ENCODE results near the gene SLU7.

SLU7 gene

GRCh38 chr5:160450164-160450932 lies 31.5 kb upstream of the SLU7 start:
- Histone ChIP-seq H3K36me3 (ENCODE audit: insufficient read depth, low read length) (no peaks in the 10 kb centered on the region), H3K27ac (ENCODE audit: low read depth, low read length) (no peak overlapping the region), H3K4me3 (ENCODE audit: low read depth, low read length) (no peak overlapping the region), H2AFZ (ENCODE audit: low read length, unreplicated experiment) (no peak overlapping the region), H3K27me3 (ENCODE audit: insufficient read depth, low read length) (peaks cover 19% of the 10 kb centered on the region; the same call in 1 of the 2 replicates), H3K79me2 (ENCODE audit: control insufficient read depth, insufficient read depth, low read length, unreplicated experiment) (no peaks in the 10 kb centered on the region), H3K4me1 (ENCODE audit: control insufficient read depth, insufficient read depth, low read length, unreplicated experiment) (no peaks in the 10 kb centered on the region)

- Histone ChIP-seq H3K27me3 (ENCODE audit: insufficient read depth, low read length) (peaks cover 26% of the 10 kb centered on the region), H3K4me3 (ENCODE audit: low read depth, low read length) (no peak overlapping the region), H3K79me2 (ENCODE audit: control insufficient read depth, insufficient read depth, low read length, unreplicated experiment) (no peaks in the 10 kb centered on the region), H3K4me1 (ENCODE audit: control insufficient read depth, insufficient read depth, low read length, unreplicated experiment) (no peaks in the 10 kb centered on the region), H3K27ac (ENCODE audit: low read depth, low read length) (no peak overlapping the region), H3K36me3 (ENCODE audit: insufficient read depth, low read length) (no peaks in the 10 kb centered on the region), H2AFZ (ENCODE audit: low read length, unreplicated experiment) (no peak overlapping the region)
These were observed 30.6 kb upstream of the SLU7 start for GRCh38 chr5:160449458-160449857.

GRCh38 chr5:160448886-160449285 lies 30.0 kb upstream of the SLU7 start:
- Histone ChIP-seq H3K79me2 (ENCODE audit: control insufficient read depth, insufficient read depth, low read length, unreplicated experiment) (no peaks in the 10 kb centered on the region), H3K4me1 (ENCODE audit: control insufficient read depth, insufficient read depth, low read length, unreplicated experiment) (no peaks in the 10 kb centered on the region), H3K27ac (ENCODE audit: low read depth, low read length) (no peak overlapping the region), H3K36me3 (ENCODE audit: insufficient read depth, low read length) (no peaks in the 10 kb centered on the region), H3K27me3 (ENCODE audit: insufficient read depth, low read length) (peaks cover 23% of the 10 kb centered on the region), H3K4me3 (ENCODE audit: low read depth, low read length) (no peak overlapping the region), H2AFZ (ENCODE audit: low read length, unreplicated experiment) (no peak overlapping the region)

- Histone ChIP-seq H3K79me2 (ENCODE audit: control insufficient read depth, insufficient read depth, low read length, unreplicated experiment) (no peaks in the 10 kb centered on the region), H3K4me1 (ENCODE audit: control insufficient read depth, insufficient read depth, low read length, unreplicated experiment) (no peaks in the 10 kb centered on the region), H3K4me3 (ENCODE audit: low read depth, low read length) (no peak overlapping the region), H2AFZ (ENCODE audit: low read length, unreplicated experiment) (no peak overlapping the region), H3K27me3 (ENCODE audit: insufficient read depth, low read length) (peaks cover 19% of the 10 kb centered on the region), H3K36me3 (ENCODE audit: insufficient read depth, low read length) (no peaks in the 10 kb centered on the region), H3K27ac (ENCODE audit: low read depth, low read length) (no peak overlapping the region)
These were observed 26.9 kb upstream of the SLU7 start for GRCh38 chr5:160445751-160446150.

- Histone ChIP-seq H3K79me2 (ENCODE audit: control insufficient read depth, insufficient read depth, low read length, unreplicated experiment) (no peaks in the 10 kb centered on the region), H3K4me1 (ENCODE audit: control insufficient read depth, insufficient read depth, low read length, unreplicated experiment) (no peaks in the 10 kb centered on the region), H3K4me3 (ENCODE audit: low read depth, low read length) (no peak overlapping the region), H3K27ac (ENCODE audit: low read depth, low read length) (no peak overlapping the region), H2AFZ (ENCODE audit: low read length, unreplicated experiment) (no peak overlapping the region), H3K36me3 (ENCODE audit: insufficient read depth, low read length) (no peaks in the 10 kb centered on the region), H3K27me3 (ENCODE audit: insufficient read depth, low read length) (peaks cover 16% of the 10 kb centered on the region)
These were observed 26.3 kb upstream of the SLU7 start for GRCh38 chr5:160445132-160445531.

GRCh38 chr5:160444407-160444806 lies 25.5 kb upstream of the SLU7 start:
- H3K79me2 ChIP-seq (ENCODE audit: control insufficient read depth, insufficient read depth, low read length, unreplicated experiment), result no peaks in the 10 kb centered on the region
- H3K4me3 ChIP-seq (ENCODE audit: low read depth, low read length), result no peak overlapping the region
- no peaks in the 10 kb centered on the region for H3K4me1 ChIP-seq (ENCODE audit: control insufficient read depth, insufficient read depth, low read length, unreplicated experiment)
- no peak overlapping the region for H3K27ac ChIP-seq (ENCODE audit: low read depth, low read length)
- H3K27me3 ChIP-seq (ENCODE audit: insufficient read depth, low read length), result peaks cover 14% of the 10 kb centered on the region
- no peaks in the 10 kb centered on the region for H3K36me3 ChIP-seq (ENCODE audit: insufficient read depth, low read length)
- no peak overlapping the region for H2AFZ ChIP-seq (ENCODE audit: low read length, unreplicated experiment)

GRCh38 chr5:160442824-160443431 lies 24.0 kb upstream of the SLU7 start:
- Histone ChIP-seq H3K4me1 (ENCODE audit: control insufficient read depth, insufficient read depth, low read length, unreplicated experiment) (peaks cover 5% of the 10 kb centered on the region), H3K79me2 (ENCODE audit: control insufficient read depth, insufficient read depth, low read length, unreplicated experiment) (no peaks in the 10 kb centered on the region), H2AFZ (ENCODE audit: low read length, unreplicated experiment) (no peak overlapping the region), H3K27ac (ENCODE audit: low read depth, low read length) (no peak overlapping the region), H3K27me3 (ENCODE audit: insufficient read depth, low read length) (peaks cover 14% of the 10 kb centered on the region), H3K36me3 (ENCODE audit: insufficient read depth, low read length) (no peaks in the 10 kb centered on the region), H3K4me3 (ENCODE audit: low read depth, low read length) (no peak overlapping the region)

GRCh38 chr5:160441311-160441781 lies 22.5 kb upstream of the SLU7 start:
- no peak overlapping the region for H3K4me3 ChIP-seq (ENCODE audit: low read depth, low read length)
- peaks cover 5% of the 10 kb centered on the region for H3K4me1 ChIP-seq (ENCODE audit: control insufficient read depth, insufficient read depth, low read length, unreplicated experiment)
- H3K36me3 ChIP-seq (ENCODE audit: insufficient read depth, low read length), result no peaks in the 10 kb centered on the region
- H3K27ac ChIP-seq (ENCODE audit: low read depth, low read length), result no peak overlapping the region
- peaks cover 21% of the 10 kb centered on the region for H3K27me3 ChIP-seq (ENCODE audit: insufficient read depth, low read length)
- no peaks in the 10 kb centered on the region for H3K79me2 ChIP-seq (ENCODE audit: control insufficient read depth, insufficient read depth, low read length, unreplicated experiment)
- no peak overlapping the region for H2AFZ ChIP-seq (ENCODE audit: low read length, unreplicated experiment)

- peaks cover 13% of the 10 kb centered on the region for H3K27me3 ChIP-seq (ENCODE audit: insufficient read depth, low read length)
- peaks cover 5% of the 10 kb centered on the region for H3K4me1 ChIP-seq (ENCODE audit: control insufficient read depth, insufficient read depth, low read length, unreplicated experiment)
- no peaks in the 10 kb centered on the region for H3K36me3 ChIP-seq (ENCODE audit: insufficient read depth, low read length)
- no peak overlapping the region for H3K27ac ChIP-seq (ENCODE audit: low read depth, low read length)
- peak overlapping the region; percentile 100 for H2AFZ ChIP-seq (ENCODE audit: low read length, unreplicated experiment)
- H3K4me3 ChIP-seq (ENCODE audit: low read depth, low read length), result peak overlapping the region; percentile 85
- no peaks in the 10 kb centered on the region for H3K79me2 ChIP-seq (ENCODE audit: control insufficient read depth, insufficient read depth, low read length, unreplicated experiment)
These were observed 20.3 kb upstream of the SLU7 start for GRCh38 chr5:160439205-160439600.

DNA sequence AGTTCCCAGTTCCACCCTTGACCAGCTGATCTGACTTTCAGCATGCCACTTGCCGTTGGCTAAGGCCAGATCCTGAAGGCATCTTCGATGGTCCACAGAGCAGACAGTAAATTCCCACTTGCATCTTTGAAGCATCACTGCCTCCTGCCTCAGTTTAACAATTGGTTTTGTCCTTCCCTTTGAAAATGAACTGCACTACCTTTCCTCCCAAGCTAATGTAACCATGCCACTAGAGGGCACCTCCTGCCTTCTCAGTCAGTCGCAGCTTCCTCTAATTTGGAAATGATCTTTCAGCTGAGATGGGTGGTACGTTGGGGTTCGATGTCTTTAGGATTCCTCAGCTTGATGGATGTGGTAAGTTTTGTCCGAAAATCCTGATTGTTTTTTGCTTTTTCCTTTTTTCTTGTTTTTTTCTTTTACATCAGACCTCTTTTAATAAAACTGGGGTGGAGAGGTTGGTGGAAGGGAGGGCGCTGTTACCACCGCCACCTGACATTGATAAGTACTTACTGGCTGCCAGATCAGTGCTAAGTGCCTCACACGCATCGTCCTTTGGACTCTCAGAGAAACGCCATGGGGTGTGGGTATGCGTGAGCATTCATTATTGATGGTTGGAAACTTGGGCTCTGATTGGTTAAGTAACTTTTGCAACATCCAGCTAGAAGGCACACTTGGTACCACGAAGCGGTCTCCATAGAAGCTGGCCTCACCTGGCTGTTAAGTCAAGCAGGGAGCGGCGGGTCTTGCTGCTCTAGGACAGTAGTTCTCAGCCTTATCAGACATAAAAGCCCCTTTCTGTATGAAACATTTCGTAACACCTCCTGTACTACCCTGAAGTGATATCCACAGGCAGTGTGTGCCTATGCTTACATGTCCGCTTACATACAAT lies 19.7 kb upstream of the SLU7 start:
- no peak overlapping the region for H3K27ac ChIP-seq (ENCODE audit: low read depth, low read length)
- peak overlapping the region; percentile 85 for H3K4me3 ChIP-seq (ENCODE audit: low read depth, low read length)
- H3K27me3 ChIP-seq (ENCODE audit: insufficient read depth, low read length), result peaks cover 8% of the 10 kb centered on the region
- H3K79me2 ChIP-seq (ENCODE audit: control insufficient read depth, insufficient read depth, low read length, unreplicated experiment), result no peaks in the 10 kb centered on the region
- no peaks in the 10 kb centered on the region for H3K36me3 ChIP-seq (ENCODE audit: insufficient read depth, low read length)
- peaks cover 5% of the 10 kb centered on the region for H3K4me1 ChIP-seq (ENCODE audit: control insufficient read depth, insufficient read depth, low read length, unreplicated experiment)
- peak overlapping the region; percentile 100 for H2AFZ ChIP-seq (ENCODE audit: low read length, unreplicated experiment)

Data from ACC112 (cell line).